GM12891 (cell line): ENCODE measurements around the gene ZFHX2.
A peak's percentile ranks its signal among the peaks of the same experiment; 100 is the strongest.

Experiments
- DNase-seq: peaks from one replicate; pipeline ENCODE4 v3.0.0; 2011; ENCODE audit warnings: low spot score; ENCODE audit not compliant: insufficient read length
- FAIRE-seq: peaks from 2 replicates; lab custom pipeline; 2011; peaks lifted over from hg19 to GRCh38; lab: Jason Lieb, UNC
- PAX5 ChIP-seq: IDR thresholded peaks from 2 replicates; pipeline ENCODE4 v1.6.1; 2011; ENCODE audit warnings: low read length, moderate library complexity, mild to moderate bottlenecking; ENCODE audit not compliant: insufficient read depth, severe bottlenecking
- POLR2A ChIP-seq: IDR thresholded peaks from 2 replicates; pipeline ENCODE4 v1.6.1; 2011; ENCODE audit warnings: low read depth, low read length, control low read depth
- POLR2AphosphoS5 ChIP-seq: IDR thresholded peaks from 2 replicates; pipeline ENCODE4 v1.6.1; 2011; ENCODE audit warnings: low read depth, low read length, control low read depth
- POU2F2 ChIP-seq: IDR thresholded peaks from 2 replicates; pipeline ENCODE4 v1.6.1; 2011; ENCODE audit warnings: low read depth, mild to moderate bottlenecking, control low read depth, low read length, moderate library complexity
- SPI1 ChIP-seq: IDR thresholded peaks from 2 replicates; pipeline ENCODE4 v1.6.1; 2011; ENCODE audit warnings: low read depth, low read length, control low read depth
- TAF1 ChIP-seq: IDR thresholded peaks from 2 replicates; pipeline ENCODE4 v1.6.1; 2011; ENCODE audit warnings: low read depth, low read length, control low read depth

ZFHX2 gene

GRCh38 chr14:23566778-23567185, 15.2 kb upstream of the ZFHX2 start:
- DNase-seq (no peak), FAIRE-seq (peak; percentile 41)
- TF ChIP-seq PAX5 (no peak), POLR2AphosphoS5 (no peak), POLR2A (no peak)

- TF ChIP-seq POU2F2 (no peak), SPI1 (no peak), POLR2A (no peak)
- FAIRE-seq, result no peak
- no peak for DNase-seq
Observed at GRCh38 chr14:23566112-23566777, 14.7 kb upstream of the ZFHX2 start.

- FAIRE-seq, result no peak
- no peak for DNase-seq
- no peak for TF ChIP-seq SPI1
- no peak for TF ChIP-seq PAX5
- no peak for TF ChIP-seq POLR2AphosphoS5
- no peak for TF ChIP-seq TAF1
- TF ChIP-seq POLR2A, result no peak
- no peak for TF ChIP-seq POU2F2
Observed at GRCh38 chr14:23565626-23566025, 14.1 kb upstream of the ZFHX2 start.

- DNase-seq, result no peak
- TF ChIP-seq POLR2A (no peak), POLR2AphosphoS5 (no peak), SPI1 (no peak), TAF1 (no peak), POU2F2 (no peak), PAX5 (no peak)
- no peak for FAIRE-seq
Observed at GRCh38 chr14:23564876-23565275, 13.3 kb upstream of the ZFHX2 start.

GRCh38 chr14:23564181-23564812, 12.7 kb upstream of the ZFHX2 start:
- FAIRE-seq, result no peak
- no peak for TF ChIP-seq TAF1
- no peak for TF ChIP-seq POLR2AphosphoS5
- TF ChIP-seq SPI1, result no peak
- TF ChIP-seq POU2F2, result no peak
- no peak for TF ChIP-seq PAX5
- TF ChIP-seq POLR2A, result no peak
- DNase-seq, result no peak

- TF ChIP-seq PAX5 (no peak), TAF1 (no peak), SPI1 (no peak), POU2F2 (no peak), POLR2A (no peak), POLR2AphosphoS5 (no peak)
- no peak for FAIRE-seq
- DNase-seq, result no peak
Observed at GRCh38 chr14:23563473-23564180, 12.1 kb upstream of the ZFHX2 start.

- DNase-seq, result no peak
- no peak for TF ChIP-seq POLR2AphosphoS5
- no peak for TF ChIP-seq POLR2A
- no peak for TF ChIP-seq PAX5
- TF ChIP-seq SPI1, result no peak
- TF ChIP-seq POU2F2, result no peak
- TF ChIP-seq TAF1, result no peak
- FAIRE-seq, result peak; percentile 62
Observed at GRCh38 chr14:23562822-23563472, 11.4 kb upstream of the ZFHX2 start.

GRCh38 chr14:23561873-23562821, 10.6 kb upstream of the ZFHX2 start:
- no peak for DNase-seq
- no peak for FAIRE-seq

GRCh38 chr14:23561259-23561658, 9.7 kb upstream of the ZFHX2 start:
- TF ChIP-seq POU2F2 (no peak), POLR2AphosphoS5 (no peak), TAF1 (no peak), SPI1 (no peak), POLR2A (no peak), PAX5 (no peak)
- DNase-seq (no peak), FAIRE-seq (no peak)

More at GRCh38 chr14:23561873-23562821, 10.6 kb upstream of the ZFHX2 start:
- TF ChIP-seq PAX5 (no peak), POLR2A (no peak), SPI1 (no peak), POU2F2 (no peak), POLR2AphosphoS5 (no peak), TAF1 (no peak)
